GM19463 (cell line): ENCODE results near the gene DOP1A.
"Not testable (repeated sequence)": the region's sequence is repeated elsewhere in the genome, so short reads cannot be mapped to it uniquely, and the experiment has no call there.

ENCODE experiments used
- ATAC-seq: cut with Tn5 transposase; IDR thresholded peaks from one replicate; pipeline ENCODE4 v1.9.1; 2021; ENCODE audit warnings: mild to moderate bottlenecking, moderate library complexity; ENCODE audit not compliant: unreplicated experiment

DOP1A gene

GRCh38 chr6:83138118-83138722 lies 70.7 kb downstream of the DOP1A start:
- ATAC-seq, result no peak

- ATAC-seq, result no peak
Measured at GRCh38 chr6:83138758-83139157, 71.3 kb downstream of the DOP1A start.

GRCh38 chr6:83151114-83151513 lies 83.6 kb downstream of the DOP1A start:
- no peak for ATAC-seq

- ATAC-seq, result no peak
Measured at GRCh38 chr6:83152913-83153312, 85.4 kb downstream of the DOP1A start.

GRCh38 chr6:83153883-83154521 lies 86.5 kb downstream of the DOP1A start:
- ATAC-seq, result no peak

GRCh38 chr6:83155794-83156193 lies 88.3 kb downstream of the DOP1A start:
- no peak for ATAC-seq

- no peak for ATAC-seq
Measured at GRCh38 chr6:83160167-83160566, 92.7 kb downstream of the DOP1A start.

GRCh38 chr6:83167726-83168278 lies 100.3 kb downstream of the DOP1A start:
- ATAC-seq, result no peak

- ATAC-seq, result no peak
Measured at GRCh38 chr6:83168556-83168955, 101.1 kb downstream of the DOP1A start.

- ATAC-seq, result no peak
Measured at GRCh38 chr6:83169106-83169505, 101.6 kb downstream of the DOP1A start.

- no peak for ATAC-seq
Measured at GRCh38 chr6:83169511-83169910, 102.0 kb downstream of the DOP1A start.

GRCh38 chr6:83176246-83176645 lies 108.8 kb downstream of the DOP1A start:
- ATAC-seq, result no peak

GRCh38 chr6:83180426-83180950 lies 113.0 kb downstream of the DOP1A start:
- no peak for ATAC-seq

- ATAC-seq, result no peak
Measured at GRCh38 chr6:83182114-83182513, 114.6 kb downstream of the DOP1A start.

GRCh38 chr6:83183082-83183828 lies 115.8 kb downstream of the DOP1A start:
- ATAC-seq, result no peak

GRCh38 chr6:83185096-83185495 lies 117.6 kb downstream of the DOP1A start:
- no peak for ATAC-seq

- no peak for ATAC-seq
Measured at GRCh38 chr6:83188501-83188900, 121.0 kb downstream of the DOP1A start.

- ATAC-seq, result no peak
Measured at GRCh38 chr6:83190626-83191025, 123.2 kb downstream of the DOP1A start.

GRCh38 chr6:83191974-83192373 lies 124.5 kb downstream of the DOP1A start:
- ATAC-seq, result not testable (repeated sequence)

GRCh38 chr6:83192456-83192855 lies 125.0 kb downstream of the DOP1A start:
- ATAC-seq, result no peak

- peak; percentile 96 for ATAC-seq
Measured at GRCh38 chr6:83192871-83193746, 125.6 kb downstream of the DOP1A start, which contains the start of the genes PGM3 and RWDD2A. TSS of gene PGM3 (minus strand) at chr6:83193265. CDS start at chr6:83191012, 2,253 bp downstream. TSS of gene RWDD2A (plus strand) at chr6:83193357. CDS start at chr6:83194452, 1,095 bp downstream.
